ENCODE data around the gene RETREG3.

DNA sequence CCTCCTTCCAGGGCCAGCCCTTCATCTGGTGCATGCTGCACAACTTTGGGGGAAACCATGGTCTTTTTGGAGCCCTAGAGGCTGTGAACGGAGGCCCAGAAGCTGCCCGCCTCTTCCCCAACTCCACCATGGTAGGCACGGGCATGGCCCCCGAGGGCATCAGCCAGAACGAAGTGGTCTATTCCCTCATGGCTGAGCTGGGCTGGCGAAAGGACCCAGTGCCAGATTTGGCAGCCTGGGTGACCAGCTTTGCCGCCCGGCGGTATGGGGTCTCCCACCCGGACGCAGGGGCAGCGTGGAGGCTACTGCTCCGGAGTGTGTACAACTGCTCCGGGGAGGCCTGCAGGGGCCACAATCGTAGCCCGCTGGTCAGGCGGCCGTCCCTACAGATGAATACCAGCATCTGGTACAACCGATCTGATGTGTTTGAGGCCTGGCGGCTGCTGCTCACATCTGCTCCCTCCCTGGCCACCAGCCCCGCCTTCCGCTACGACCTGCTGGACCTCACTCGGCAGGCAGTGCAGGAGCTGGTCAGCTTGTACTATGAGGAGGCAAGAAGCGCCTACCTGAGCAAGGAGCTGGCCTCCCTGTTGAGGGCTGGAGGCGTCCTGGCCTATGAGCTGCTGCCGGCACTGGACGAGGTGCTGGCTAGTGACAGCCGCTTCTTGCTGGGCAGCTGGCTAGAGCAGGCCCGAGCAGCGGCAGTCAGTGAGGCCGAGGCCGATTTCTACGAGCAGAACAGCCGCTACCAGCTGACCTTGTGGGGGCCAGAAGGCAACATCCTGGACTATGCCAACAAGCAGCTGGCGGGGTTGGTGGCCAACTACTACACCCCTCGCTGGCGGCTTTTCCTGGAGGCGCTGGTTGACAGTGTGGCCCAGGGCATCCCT, 65.7 kb downstream of the RETREG3 start:
- TF ChIP-seq, protein P1, sequence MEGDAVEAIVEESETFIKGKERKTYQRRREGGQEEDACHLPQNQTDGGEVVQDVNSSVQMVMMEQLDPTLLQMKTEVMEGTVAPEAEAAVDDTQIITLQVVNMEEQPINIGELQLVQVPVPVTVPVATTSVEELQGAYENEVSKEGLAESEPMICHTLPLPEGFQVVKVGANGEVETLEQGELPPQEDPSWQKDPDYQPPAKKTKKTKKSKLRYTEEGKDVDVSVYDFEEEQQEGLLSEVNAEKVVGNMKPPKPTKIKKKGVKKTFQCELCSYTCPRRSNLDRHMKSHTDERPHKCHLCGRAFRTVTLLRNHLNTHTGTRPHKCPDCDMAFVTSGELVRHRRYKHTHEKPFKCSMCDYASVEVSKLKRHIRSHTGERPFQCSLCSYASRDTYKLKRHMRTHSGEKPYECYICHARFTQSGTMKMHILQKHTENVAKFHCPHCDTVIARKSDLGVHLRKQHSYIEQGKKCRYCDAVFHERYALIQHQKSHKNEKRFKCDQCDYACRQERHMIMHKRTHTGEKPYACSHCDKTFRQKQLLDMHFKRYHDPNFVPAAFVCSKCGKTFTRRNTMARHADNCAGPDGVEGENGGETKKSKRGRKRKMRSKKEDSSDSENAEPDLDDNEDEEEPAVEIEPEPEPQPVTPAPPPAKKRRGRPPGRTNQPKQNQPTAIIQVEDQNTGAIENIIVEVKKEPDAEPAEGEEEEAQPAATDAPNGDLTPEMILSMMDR (IDR thresholded peaks at IDR 0.05), result no peak
- TF ChIP-seq POLR2AphosphoS5 (IDR thresholded peaks at IDR 0.05) (no peak), POLR2A (IDR thresholded peaks at IDR 0.05) (no peak), EP300 (IDR thresholded peaks at IDR 0.05) (no peak)

Measured in upper lobe of left lung (tissue), 4 donors.